Chondrocyte (in vitro differentiated cells): ENCODE results near the gene CEP120. TPM values are rescaled to one million over a fixed set of nuclear protein-coding genes. Genes with fewer than 3 reads are reported as not detected.
A peak's percentile ranks its signal among the peaks of the same experiment; 100 is the strongest.

Source experiments
- DNase-seq: peaks from one replicate; pipeline ENCODE4 v3.0.0; 2021; ENCODE audit warnings: mixed read lengths, low spot score
- H3K27ac Mint-ChIP-seq: one replicate; pipeline ENCODE4 v1.8.0; 2021; ENCODE audit warnings: mild to moderate bottlenecking, moderate library complexity, mixed read lengths; ENCODE audit not compliant: unreplicated experiment
- H3K27me3 Mint-ChIP-seq: 2 replicates; pipeline ENCODE4 v1.8.0; 2021; ENCODE audit warnings: low read depth, mixed read lengths
- H3K36me3 Mint-ChIP-seq: 2 replicates; pipeline ENCODE4 v1.8.0; 2021; ENCODE audit warnings: low read depth, mixed read lengths
- H3K4me1 Mint-ChIP-seq: 2 replicates; pipeline ENCODE4 v1.8.0; 2021; ENCODE audit warnings: low read depth, mild to moderate bottlenecking, mixed read lengths
- H3K4me3 Mint-ChIP-seq: one replicate; pipeline ENCODE4 v1.8.0; 2021; ENCODE audit warnings: mild to moderate bottlenecking, moderate library complexity, mixed read lengths; ENCODE audit not compliant: unreplicated experiment
- H3K9me3 Mint-ChIP-seq: 2 replicates; pipeline ENCODE4 v1.8.0; 2021; ENCODE audit warnings: low read depth, mixed read lengths
- total RNA-seq: library from RNA; stranded (reverse); gene quantifications from 3 replicates; pipeline ENCODE4 v1.2.1, GENCODE V29; 2021
- TF ChIP-seq, protein P1 (sequence below): fragments of 200-600 bp; sonication (generic); IDR thresholded peaks from 2 replicates; pipeline ENCODE4 v1.5.0; 2021; ENCODE audit warnings: antibody characterized with exemption, mild to moderate bottlenecking, moderate library complexity

CEP120 gene
- total RNA-seq, 1 donor from 2014 or later = 21.1 TPM

DNA sequence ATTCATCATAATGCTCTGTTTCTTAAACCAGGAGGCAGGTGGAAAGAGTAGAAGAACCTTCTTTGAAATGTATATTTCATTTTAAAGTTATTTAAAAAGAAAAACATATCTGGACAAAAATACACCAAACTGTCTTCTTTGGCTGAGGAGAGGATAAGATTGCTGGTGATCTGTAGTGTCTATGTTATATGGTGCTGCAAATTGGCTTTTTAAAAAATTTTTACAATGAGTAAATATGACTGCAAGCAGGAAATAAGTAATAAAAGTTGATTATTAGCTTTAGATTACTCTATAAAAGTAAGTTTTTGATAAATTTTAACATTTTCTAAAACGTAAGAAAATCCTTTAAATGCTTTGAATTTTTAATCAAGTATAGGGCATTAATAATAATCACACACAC is 64.9 kb downstream of the CEP120 start:
- Mint-ChIP-seq H3K27ac (no peak overlapping the region), H3K9me3 (peaks cover 14% of the 10 kb centered on the region), H3K36me3 (peaks cover 15% of the 10 kb centered on the region), H3K4me1 (peaks cover 28% of the 10 kb centered on the region), H3K4me3 (no peak overlapping the region), H3K27me3 (no peaks in the 10 kb centered on the region)
- TF ChIP-seq, protein P1, sequence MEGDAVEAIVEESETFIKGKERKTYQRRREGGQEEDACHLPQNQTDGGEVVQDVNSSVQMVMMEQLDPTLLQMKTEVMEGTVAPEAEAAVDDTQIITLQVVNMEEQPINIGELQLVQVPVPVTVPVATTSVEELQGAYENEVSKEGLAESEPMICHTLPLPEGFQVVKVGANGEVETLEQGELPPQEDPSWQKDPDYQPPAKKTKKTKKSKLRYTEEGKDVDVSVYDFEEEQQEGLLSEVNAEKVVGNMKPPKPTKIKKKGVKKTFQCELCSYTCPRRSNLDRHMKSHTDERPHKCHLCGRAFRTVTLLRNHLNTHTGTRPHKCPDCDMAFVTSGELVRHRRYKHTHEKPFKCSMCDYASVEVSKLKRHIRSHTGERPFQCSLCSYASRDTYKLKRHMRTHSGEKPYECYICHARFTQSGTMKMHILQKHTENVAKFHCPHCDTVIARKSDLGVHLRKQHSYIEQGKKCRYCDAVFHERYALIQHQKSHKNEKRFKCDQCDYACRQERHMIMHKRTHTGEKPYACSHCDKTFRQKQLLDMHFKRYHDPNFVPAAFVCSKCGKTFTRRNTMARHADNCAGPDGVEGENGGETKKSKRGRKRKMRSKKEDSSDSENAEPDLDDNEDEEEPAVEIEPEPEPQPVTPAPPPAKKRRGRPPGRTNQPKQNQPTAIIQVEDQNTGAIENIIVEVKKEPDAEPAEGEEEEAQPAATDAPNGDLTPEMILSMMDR = no peak
- no peak for DNase-seq

DNA sequence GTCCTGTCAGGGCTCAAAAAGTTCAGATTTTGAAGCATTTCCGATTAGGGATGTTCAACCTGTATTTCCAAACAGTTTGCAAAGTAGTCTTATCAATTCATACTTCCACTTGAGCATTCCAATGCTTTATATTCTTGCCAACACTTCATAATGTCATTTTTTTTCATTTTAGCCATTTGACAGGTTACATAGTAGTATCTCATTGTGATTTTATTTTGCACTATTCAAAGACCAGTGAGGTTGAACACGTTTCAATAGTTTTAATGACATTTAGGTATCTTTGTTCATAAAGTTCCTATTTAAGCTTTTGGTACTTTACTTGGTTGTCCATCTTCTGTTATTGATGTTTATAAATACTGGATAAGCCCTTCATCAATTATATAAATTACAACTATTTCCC is 71.4 kb downstream of the CEP120 start:
- H3K4me3 Mint-ChIP-seq = no peak overlapping the region
- H3K36me3 Mint-ChIP-seq = peaks cover 8% of the 10 kb centered on the region
- no peaks in the 10 kb centered on the region for H3K4me1 Mint-ChIP-seq
- H3K27me3 Mint-ChIP-seq = no peaks in the 10 kb centered on the region
- peaks cover 25% of the 10 kb centered on the region for H3K9me3 Mint-ChIP-seq
- no peak for DNase-seq
- TF ChIP-seq, protein P1 = no peak
- H3K27ac Mint-ChIP-seq = no peak overlapping the region

DNA sequence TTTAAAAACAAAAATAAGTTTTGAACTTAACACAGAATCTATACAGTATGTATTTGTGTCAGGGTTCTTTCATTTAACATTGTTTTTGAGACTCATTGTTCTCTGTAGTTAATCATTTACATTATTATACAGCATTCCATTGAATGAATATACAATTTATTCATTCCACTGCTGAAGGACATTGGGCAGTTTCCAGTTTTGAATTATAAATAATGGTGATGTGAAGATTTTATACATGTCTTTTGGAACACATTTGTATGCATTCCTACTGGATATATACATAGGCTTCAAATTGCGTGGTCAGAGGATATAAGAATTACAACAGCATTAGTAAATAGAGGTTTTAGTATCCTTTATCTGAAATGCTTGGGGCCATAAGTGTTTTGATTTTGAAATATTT is 72.0 kb downstream of the CEP120 start:
- peaks cover 8% of the 10 kb centered on the region for H3K36me3 Mint-ChIP-seq
- H3K4me3 Mint-ChIP-seq = no peak overlapping the region
- TF ChIP-seq, protein P1 = no peak
- no peaks in the 10 kb centered on the region for H3K27me3 Mint-ChIP-seq
- H3K4me1 Mint-ChIP-seq = no peaks in the 10 kb centered on the region
- DNase-seq = no peak
- peaks cover 22% of the 10 kb centered on the region for H3K9me3 Mint-ChIP-seq
- H3K27ac Mint-ChIP-seq = no peak overlapping the region

DNA sequence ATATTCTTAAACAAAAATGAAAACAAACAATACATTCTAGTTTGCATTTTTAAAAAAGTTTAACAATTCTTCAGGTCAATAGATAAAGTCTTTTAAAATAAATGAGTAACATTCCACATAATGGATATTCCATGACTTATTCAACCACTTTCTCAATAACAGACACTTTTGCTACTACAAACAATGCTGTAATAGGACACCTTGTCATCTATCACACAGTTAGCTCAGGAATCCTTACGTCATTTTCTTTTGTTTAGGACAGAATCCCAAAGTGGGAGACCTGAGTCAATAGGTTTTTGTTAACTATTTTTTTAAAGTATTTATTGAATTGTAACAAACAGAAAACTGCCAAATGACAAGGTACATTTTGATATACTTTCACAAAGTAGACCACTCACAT is 72.5 kb downstream of the CEP120 start:
- no peaks in the 10 kb centered on the region for H3K27me3 Mint-ChIP-seq
- H3K9me3 Mint-ChIP-seq = peaks cover 20% of the 10 kb centered on the region
- TF ChIP-seq, protein P1 = no peak
- H3K27ac Mint-ChIP-seq = no peak overlapping the region
- no peaks in the 10 kb centered on the region for H3K4me1 Mint-ChIP-seq
- H3K36me3 Mint-ChIP-seq = peaks cover 6% of the 10 kb centered on the region
- no peak overlapping the region for H3K4me3 Mint-ChIP-seq
- DNase-seq = no peak

DNA sequence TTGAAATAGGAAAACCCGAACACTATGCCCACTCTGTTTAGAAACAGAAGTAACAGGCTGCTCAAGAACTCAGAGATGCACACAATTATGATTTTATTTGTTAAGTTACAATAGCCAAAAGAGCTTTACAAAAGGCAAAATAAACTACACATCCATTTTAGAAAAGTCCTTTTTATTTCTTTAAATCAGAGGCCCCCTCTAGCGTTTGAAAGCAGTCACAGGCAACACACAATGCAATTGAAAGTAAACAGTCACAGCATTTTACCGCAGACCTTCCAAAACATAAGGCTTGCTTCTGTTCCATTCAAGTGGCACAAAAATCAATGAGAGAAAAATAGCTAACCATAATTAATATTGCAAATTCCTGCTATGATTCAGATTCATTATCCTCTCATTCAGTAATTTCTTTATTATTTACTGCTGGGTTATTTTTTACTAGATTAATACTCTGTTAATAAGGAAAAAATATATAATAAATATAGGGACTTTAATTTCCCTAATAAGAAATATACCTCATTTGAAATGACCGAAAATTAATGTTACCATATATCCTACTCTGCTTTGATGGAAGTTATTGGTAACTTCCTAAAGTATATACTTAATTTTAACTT is 78.3 kb downstream of the CEP120 start:
- no peaks in the 10 kb centered on the region for H3K27me3 Mint-ChIP-seq
- no peaks in the 10 kb centered on the region for H3K4me1 Mint-ChIP-seq
- DNase-seq = no peak
- no peaks in the 10 kb centered on the region for H3K9me3 Mint-ChIP-seq
- TF ChIP-seq, protein P1 = peak; percentile 89
- no peak overlapping the region for H3K27ac Mint-ChIP-seq
- H3K4me3 Mint-ChIP-seq = no peak overlapping the region
- H3K36me3 Mint-ChIP-seq = peaks cover 4% of the 10 kb centered on the region
